Breast epithelium (tissue), 4 donors: Measurements from ENCODE around the gene EME2. TPM values are rescaled to one million over a fixed set of nuclear protein-coding genes. Genes with fewer than 3 reads are reported as not detected.

ENCODE experiments used
- DNase-seq, 2 donors: peaks; one replicate each; pipeline ENCODE4 v3.0.0-alpha.2; 2019; ENCODE audit warnings: low spot score in 2 of 2
- H3K27ac ChIP-seq, 2 donors: fragments of 200-600 bp; sonication (generic) in 1 of 2; one replicate each; pipeline ENCODE4 v1.5.1; 2016 to 2019; ENCODE audit warnings: mild to moderate bottlenecking in 1 of 2
- H3K27me3 ChIP-seq, 2 donors: fragments of 200-600 bp; sonication (generic) in 1 of 2; one replicate each; pipeline versions ENCODE4 v1.5.1 to v1.6.0; 2017 to 2019; ENCODE audit warnings: control low read depth in 1 of 2, mild to moderate bottlenecking in 1 of 2
- H3K36me3 ChIP-seq: fragments of 200-600 bp; one replicate; pipeline ENCODE4 v1.5.1; 2019
- H3K4me1 ChIP-seq, 2 donors: fragments of 200-600 bp; sonication (generic); one replicate each; pipeline ENCODE4 v1.5.1; 2016 to 2019; ENCODE audit warnings: control low read depth in 1 of 2
- H3K4me3 ChIP-seq, 3 donors: fragments of 200-600 bp; sonication (generic); 1 replicate in 2 of 3; 2 replicates in 1 of 3; pipeline ENCODE4 v1.5.1; 2016 to 2019; ENCODE audit warnings: mild to moderate bottlenecking in 3 of 3, moderate library complexity in 2 of 3
- H3K9me3 ChIP-seq, 2 donors: fragments of 200-600 bp; sonication (generic) in 1 of 2; one replicate each; pipeline ENCODE4 v1.5.1; 2016 to 2019; ENCODE audit warnings: control low read depth in 1 of 2
- CTCF ChIP-seq, 3 donors: fragments of 450-650 bp; IDR thresholded peaks; one replicate each; pipeline ENCODE4 v1.5.1; 2016 to 2017; ENCODE audit warnings: antibody characterized with exemption in 3 of 3, mild to moderate bottlenecking in 3 of 3, moderate library complexity in 3 of 3
- POLR2A ChIP-seq: fragments of 450-650 bp; IDR thresholded peaks from one replicate; pipeline ENCODE4 v1.6.1; 2016; ENCODE audit warnings: antibody characterized with exemption, mild to moderate bottlenecking, moderate library complexity
- POLR2AphosphoS5 ChIP-seq, 3 donors: sonication (generic); formaldehyde crosslinking; IDR thresholded peaks; one replicate each; pipeline ENCODE4 v1.6.1; 2017; ENCODE audit warnings: antibody characterized with exemption in 3 of 3
- intact Hi-C: fragments of 100-400 bp; cut with DNase I; formaldehyde crosslinking; loops from one replicate; pipeline ENCODE4 v1.15.1; 2023; ENCODE audit warnings: low total_unique reads
- total RNA-seq, 3 donors: library from RNA; depleted of rRNA; stranded (reverse); fragments of >200 nt; gene quantifications; one replicate each; pipeline ENCODE4 v1.1.0, GENCODE V29; 2016

EME2 gene
- total RNA-seq, 3 donors from 2014 or later = 4.6 to 17.4 (median 14.0) TPM

GRCh38 chr16:1758923-1759322 lies 13.7 kb upstream of the EME2 start:
- TF ChIP-seq CTCF (IDR thresholded peaks at IDR 0.05) (no peak), POLR2AphosphoS5 (IDR thresholded peaks at IDR 0.05) (no peak), POLR2A (no peak)
- H3K9me3 ChIP-seq = no peaks in the 10 kb centered on the region
- intact Hi-C loops = no loop called here
- no peaks in the 10 kb centered on the region for H3K27me3 ChIP-seq
- H3K27ac ChIP-seq = no peak overlapping the region
- no peaks in the 10 kb centered on the region for H3K4me1 ChIP-seq
- no peak for DNase-seq
- no peak overlapping the region for H3K4me3 ChIP-seq
- H3K36me3 ChIP-seq = no peaks in the 10 kb centered on the region

GRCh38 chr16:1759511-1759910 lies 13.1 kb upstream of the EME2 start:
- Histone ChIP-seq H3K9me3 (no peaks in the 10 kb centered on the region), H3K27me3 (no peaks in the 10 kb centered on the region), H3K4me3 (no peak overlapping the region), H3K4me1 (no peaks in the 10 kb centered on the region), H3K27ac (no peak overlapping the region), H3K36me3 (no peaks in the 10 kb centered on the region)
- DNase-seq = no peak
- TF ChIP-seq POLR2AphosphoS5 (IDR thresholded peaks at IDR 0.05) = no peak
- TF ChIP-seq CTCF (IDR thresholded peaks at IDR 0.05) = no peak
- TF ChIP-seq POLR2A = no peak
- intact Hi-C loops = no loop called here

GRCh38 chr16:1760911-1761310 lies 11.7 kb upstream of the EME2 start:
- Histone ChIP-seq H3K9me3 (no peaks in the 10 kb centered on the region), H3K4me3 (no peak overlapping the region), H3K27me3 (no peaks in the 10 kb centered on the region), H3K36me3 (peaks cover 5% of the 10 kb centered on the region), H3K4me1 (no peaks in the 10 kb centered on the region), H3K27ac (no peak overlapping the region)
- intact Hi-C loops = no loop called here
- TF ChIP-seq CTCF (IDR thresholded peaks at IDR 0.05) (no peak), POLR2A (no peak), POLR2AphosphoS5 (IDR thresholded peaks at IDR 0.05) (no peak)
- no peak for DNase-seq

GRCh38 chr16:1761751-1762150 lies 10.9 kb upstream of the EME2 start:
- Histone ChIP-seq H3K27me3 (no peaks in the 10 kb centered on the region), H3K36me3 (peaks cover 5% of the 10 kb centered on the region), H3K27ac (no peak overlapping the region), H3K4me1 (no peaks in the 10 kb centered on the region), H3K4me3 (no peak overlapping the region), H3K9me3 (no peaks in the 10 kb centered on the region)
- no peak for DNase-seq
- intact Hi-C loops = no loop called here
- TF ChIP-seq CTCF (IDR thresholded peaks at IDR 0.05) = no peak
- no peak for TF ChIP-seq POLR2A
- TF ChIP-seq POLR2AphosphoS5 (IDR thresholded peaks at IDR 0.05) = no peak

GRCh38 chr16:1762196-1762878 lies 10.3 kb upstream of the EME2 start:
- Histone ChIP-seq H3K9me3 (no peaks in the 10 kb centered on the region), H3K27ac (no peak overlapping the region), H3K4me3 (no peak overlapping the region), H3K4me1 (no peaks in the 10 kb centered on the region), H3K27me3 (no peaks in the 10 kb centered on the region), H3K36me3 (peaks cover 5% of the 10 kb centered on the region)
- TF ChIP-seq POLR2A = no peak
- no peak for TF ChIP-seq CTCF (IDR thresholded peaks at IDR 0.05)
- TF ChIP-seq POLR2AphosphoS5 (IDR thresholded peaks at IDR 0.05) = no peak
- intact Hi-C loops = no loop called here
- DNase-seq = no peak
